GM12874 (cell line): ENCODE results near the gene DDX41.

Experiments used
- TF ChIP-seq, protein P1 (sequence below): IDR thresholded peaks from 2 replicates; pipeline ENCODE4 v1.5.1; 2011; ENCODE audit warnings: low read depth, mild to moderate bottlenecking, control low read depth, low read length, moderate library complexity; ENCODE audit not compliant: insufficient read depth

Gene DDX41

DNA sequence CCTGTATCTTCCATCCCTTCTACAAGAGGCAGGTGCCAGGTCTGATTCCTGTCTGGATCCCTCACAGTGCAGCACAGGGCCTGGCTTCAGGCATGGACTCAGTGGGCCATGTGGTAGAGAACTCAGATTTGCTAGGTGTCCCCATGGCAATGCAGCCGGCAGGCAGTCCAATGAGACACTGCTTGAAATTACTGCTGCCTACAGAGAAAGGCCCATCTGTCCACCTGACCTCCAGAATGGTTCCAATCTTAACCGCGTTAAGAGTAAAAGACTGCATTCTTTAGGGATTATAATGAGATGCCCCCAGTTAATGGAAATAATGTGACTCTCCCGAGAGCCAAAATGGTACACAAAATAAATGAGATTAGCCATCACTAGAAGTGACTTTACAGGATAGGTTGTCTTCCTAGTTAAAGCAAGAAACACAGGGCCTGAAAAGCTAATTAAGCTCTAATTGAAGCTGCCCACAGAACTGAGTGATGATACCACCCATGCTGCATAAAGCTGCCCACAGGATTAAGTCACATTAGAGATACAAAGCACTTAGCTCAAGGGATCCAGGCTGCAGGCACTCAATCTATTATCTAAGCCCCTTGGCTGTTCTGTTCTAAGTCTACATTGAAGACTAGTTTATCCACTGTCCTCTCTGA lies 26.2 kb upstream of the DDX41 start:
- TF ChIP-seq, protein P1, sequence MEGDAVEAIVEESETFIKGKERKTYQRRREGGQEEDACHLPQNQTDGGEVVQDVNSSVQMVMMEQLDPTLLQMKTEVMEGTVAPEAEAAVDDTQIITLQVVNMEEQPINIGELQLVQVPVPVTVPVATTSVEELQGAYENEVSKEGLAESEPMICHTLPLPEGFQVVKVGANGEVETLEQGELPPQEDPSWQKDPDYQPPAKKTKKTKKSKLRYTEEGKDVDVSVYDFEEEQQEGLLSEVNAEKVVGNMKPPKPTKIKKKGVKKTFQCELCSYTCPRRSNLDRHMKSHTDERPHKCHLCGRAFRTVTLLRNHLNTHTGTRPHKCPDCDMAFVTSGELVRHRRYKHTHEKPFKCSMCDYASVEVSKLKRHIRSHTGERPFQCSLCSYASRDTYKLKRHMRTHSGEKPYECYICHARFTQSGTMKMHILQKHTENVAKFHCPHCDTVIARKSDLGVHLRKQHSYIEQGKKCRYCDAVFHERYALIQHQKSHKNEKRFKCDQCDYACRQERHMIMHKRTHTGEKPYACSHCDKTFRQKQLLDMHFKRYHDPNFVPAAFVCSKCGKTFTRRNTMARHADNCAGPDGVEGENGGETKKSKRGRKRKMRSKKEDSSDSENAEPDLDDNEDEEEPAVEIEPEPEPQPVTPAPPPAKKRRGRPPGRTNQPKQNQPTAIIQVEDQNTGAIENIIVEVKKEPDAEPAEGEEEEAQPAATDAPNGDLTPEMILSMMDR: no peak

DNA sequence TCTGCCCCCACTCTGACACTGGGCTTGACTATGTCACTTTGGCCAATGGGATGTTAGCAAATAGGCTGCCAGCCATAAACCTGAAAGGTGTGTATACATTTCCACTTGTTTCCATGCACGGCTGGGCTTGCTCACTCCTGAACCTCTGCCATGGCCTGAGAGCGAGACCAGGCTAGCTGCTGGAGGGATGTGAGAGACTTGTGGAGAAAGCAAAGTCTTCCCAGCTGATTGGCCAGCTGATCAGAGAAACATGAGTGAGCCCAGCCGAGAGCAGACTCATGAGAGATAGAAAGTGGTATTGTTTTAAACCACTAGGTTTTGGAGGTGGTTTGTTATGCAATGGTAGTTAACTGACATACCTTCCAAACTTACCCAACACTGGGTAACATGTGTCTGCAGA lies 23.7 kb upstream of the DDX41 start:
- TF ChIP-seq, protein P1: no peak

DNA sequence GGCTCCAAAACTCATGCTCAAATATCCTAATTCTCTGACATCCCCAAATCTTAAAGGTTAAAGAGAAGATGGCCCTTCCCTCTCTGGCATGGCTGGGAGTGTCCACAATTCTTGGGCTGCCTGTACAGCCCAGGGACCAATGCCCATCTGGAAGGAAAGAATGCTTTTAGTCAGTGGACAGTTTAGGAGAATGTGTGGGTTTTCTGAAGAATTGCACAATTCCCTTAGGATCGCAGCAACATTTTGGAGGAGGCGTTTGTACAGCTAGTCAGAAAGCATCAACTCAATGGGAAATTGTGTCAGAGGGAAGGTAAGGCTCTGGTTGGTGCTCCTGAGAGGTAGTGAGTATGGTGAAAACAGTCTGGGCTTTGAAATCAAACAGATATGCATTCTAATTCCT lies 22.6 kb upstream of the DDX41 start:
- TF ChIP-seq, protein P1: no peak

DNA sequence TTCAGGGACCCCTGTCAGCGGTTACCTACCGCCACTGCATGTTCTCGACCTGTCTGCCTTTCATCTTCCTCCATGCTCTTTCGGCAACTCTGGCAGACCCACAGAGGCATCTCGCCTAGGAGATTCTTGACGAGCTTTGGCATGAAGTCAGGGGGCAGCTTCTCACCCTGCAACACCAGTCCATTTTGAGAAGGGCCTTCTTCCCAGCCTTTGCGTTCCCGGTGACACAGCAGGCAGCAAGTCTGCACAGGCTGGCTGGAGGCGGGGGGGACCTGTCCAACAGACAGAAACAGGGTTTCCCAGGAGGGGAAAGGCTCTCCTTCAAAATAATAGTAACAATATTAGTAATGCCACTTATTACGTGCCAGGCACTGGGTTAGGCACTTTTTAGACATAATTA lies 22.1 kb upstream of the DDX41 start:
- TF ChIP-seq, protein P1: no peak

DNA sequence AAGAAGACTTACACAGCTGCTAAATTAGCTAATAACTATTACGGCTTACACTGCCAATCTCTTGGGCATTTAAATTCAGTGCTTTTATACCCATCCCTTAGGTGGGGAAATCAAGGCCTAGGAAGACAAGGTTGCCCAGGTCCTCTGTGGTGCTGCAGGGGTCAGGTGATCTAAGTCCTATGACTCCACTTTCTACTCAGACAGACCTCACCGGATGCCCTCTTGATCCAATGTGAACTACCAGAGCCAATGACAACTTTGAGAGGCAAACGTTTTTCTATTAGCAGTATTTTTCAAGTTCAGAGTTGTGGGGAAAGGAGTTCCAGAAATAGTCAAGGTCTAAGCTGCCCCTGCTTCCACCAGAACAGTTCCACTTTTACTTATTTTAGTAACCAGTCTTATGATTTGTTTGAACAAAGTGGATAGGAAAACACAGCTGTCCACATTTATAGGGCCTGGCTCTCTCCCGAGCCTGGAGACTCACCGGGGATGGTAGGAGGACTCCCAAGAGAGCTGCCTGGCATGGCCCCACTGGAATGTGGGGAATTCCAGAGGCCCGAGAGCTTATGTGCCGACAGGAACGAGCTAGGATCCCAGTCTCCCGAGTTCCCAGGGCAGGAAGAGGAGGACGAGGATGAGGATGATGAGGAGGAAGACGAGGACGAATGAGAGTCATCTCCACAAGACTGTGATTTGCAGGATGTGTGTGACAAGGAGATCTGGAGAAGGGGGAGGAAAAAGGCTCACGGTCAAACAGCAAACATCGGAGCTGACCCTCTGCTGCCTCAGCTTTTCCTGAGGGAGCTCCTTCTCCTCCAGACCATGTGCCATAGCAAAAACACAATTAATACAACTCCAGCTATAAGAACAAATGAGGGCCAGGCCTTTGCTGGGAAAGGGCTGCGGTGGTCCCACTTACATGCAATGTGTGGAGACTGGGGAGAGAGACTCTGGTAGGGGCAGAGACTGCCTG lies 20.9 kb upstream of the DDX41 start:
- TF ChIP-seq, protein P1: no peak

DNA sequence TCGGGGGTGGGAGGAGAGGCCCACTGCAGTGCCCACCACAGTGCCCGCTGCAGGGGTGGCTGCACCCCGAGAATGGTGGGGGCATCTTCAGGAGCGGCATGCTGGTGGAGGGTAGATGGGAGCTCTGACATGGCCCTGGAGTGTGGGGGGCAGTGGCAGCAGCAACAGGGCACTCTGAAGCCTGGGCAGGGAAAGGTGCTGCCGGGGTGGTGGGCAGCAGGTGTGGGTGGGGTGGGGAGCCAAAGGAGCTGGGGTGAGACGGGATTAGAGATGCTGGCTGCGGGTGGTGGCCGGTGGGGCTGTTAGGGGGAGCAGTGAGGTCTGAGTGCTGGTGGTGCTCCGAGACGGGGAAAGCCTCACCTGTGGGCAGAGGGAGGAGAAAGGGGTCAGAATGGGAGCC lies 19.6 kb upstream of the DDX41 start:
- TF ChIP-seq, protein P1: no peak

DNA sequence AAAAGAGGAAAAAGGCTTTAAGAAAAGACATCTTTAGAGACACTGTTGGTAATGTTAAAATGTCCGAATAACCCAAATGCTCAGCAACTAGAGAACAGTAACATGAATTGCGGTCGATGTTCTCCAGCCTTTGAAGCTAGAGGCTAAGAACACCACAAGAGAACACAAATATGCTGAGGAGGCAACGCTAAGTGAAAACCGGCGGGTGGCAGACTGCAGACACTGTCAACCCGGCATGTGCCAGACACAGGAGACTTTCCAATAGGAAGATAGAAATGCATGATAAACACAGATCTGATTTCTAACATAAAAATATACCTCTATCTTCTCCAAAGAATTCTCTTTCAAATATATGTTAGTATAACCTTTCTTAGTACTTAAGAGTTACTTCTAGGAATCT lies 18.4 kb upstream of the DDX41 start:
- TF ChIP-seq, protein P1: no peak
